Measurements from ENCODE around the gene DOCK7.
"Not testable (repeated sequence)": the region's sequence is repeated elsewhere in the genome, so short reads cannot be mapped to it uniquely, and the experiment has no call there.

Gene DOCK7

GRCh38 chr1:62706985-62707743, 19.0 kb upstream of the DOCK7 start:
- intact Hi-C loops (cut with DNase I): no loop called here
- no peak for DNase-seq

- intact Hi-C loops (cut with DNase I); DNase-seq: not testable (repeated sequence)
Observed at GRCh38 chr1:62698161-62698560, 10.0 kb upstream of the DOCK7 start.

DNA sequence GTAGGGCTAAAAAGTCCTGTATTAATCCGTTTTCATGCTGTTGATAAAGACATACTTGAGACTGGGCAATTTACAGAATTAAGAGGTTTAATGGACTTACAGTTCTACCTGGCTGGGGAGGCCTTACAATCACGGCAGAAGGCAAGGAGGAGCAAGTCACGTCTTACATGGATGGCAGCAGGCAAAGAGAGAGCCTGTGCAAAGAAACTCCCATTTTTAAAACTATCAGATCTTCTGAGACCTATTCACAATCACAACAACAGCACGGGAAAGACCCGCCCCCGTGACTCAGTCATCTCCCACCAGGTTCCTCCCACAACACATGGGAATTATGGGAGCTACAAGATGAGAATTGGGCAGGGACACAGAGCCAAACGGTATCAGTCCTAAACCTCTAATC, 6.3 kb upstream of the DOCK7 start:
- DNase-seq; intact Hi-C loops (cut with DNase I): not testable (repeated sequence)

GRCh38 chr1:62693123-62693522, 4.9 kb upstream of the DOCK7 start:
- no peak for DNase-seq
- intact Hi-C loops (cut with DNase I): no loop called here

DNA sequence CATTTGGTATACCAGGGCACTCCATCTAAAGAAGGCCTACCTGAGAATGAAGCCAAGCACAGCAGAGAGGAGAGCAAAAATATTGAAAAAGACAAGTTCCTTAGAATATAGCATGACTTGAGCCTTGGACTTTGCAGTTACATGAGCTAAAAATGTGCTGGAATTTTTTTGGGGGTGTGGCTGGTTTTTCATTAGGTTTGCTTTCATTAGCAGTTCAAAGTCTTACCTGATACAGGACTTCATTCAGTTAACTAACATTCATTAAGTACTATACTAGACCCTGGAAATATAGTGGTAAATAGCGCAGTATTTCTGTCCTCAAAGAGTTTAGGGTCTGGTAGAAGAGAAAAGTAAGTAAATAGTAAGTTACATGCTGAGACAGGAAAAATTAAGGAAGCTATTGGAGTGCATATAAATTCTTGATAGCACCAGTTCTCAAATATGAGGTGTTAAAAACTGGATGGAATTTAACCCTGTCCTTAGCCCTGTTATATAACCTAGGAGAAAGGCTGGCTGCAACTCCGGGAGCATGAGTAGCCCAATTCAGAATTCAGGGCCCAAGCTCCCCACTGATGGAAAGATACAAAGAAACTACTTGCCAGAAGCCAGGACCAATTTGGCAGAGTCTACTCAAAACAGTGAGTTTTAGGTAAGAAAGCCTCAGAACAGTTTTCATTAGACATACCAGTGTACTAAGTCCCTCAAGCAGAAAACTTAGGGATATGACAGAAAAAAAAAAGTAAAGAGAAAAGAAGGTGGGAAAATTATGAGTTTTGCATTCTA, 3.1 kb upstream of the DOCK7 start:
- no peak for DNase-seq
- intact Hi-C loops (cut with DNase I): no loop called here

DNA sequence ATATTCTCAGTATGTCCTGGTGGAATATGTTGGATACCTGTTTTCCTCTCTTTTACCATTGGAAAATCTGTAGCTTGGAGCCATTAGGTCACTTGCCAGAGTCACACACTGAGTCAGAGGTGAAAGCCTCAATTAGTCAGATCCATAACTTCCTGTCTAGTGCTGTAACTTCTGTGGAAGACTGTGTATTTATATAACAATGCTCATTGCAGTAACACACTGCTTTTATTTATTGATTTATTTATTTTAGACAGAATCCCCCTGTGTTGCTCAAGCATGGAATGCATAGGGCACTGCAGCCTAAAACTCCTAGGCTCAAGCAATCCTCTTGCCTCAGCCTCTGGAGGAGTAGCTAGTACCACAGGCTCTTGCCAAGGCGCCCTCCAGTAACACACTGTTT, 1.3 kb upstream of the DOCK7 start:
- intact Hi-C loops (cut with DNase I): loop anchor here (2.0 kb wide), 1 partner anchor 253 kb away; the partner anchor contains the start of gene USP1
- no peak for DNase-seq

DNA sequence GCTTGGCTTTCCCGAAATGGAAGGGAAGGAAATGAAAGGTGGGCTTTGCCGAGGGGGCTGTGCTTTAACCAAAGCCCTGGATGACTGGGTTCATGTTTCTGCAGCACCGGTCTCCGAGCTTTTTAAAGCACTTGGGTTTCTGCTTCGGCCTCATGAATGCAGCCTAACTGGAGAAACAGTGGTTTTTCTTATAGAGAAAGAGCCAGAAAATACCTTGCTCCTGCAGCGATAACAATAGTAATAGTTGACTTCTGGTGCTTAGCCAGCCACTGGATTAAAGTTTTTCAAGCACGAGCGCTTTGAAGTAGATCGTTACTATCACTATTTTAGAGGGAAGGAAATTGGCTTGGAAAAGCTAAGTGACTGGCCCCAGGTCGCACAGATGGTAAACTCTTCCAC, 500 bp upstream of the DOCK7 start:
- no peak for DNase-seq
- intact Hi-C loops (cut with DNase I): loop anchor here (2.0 kb wide), 1 partner anchor 252 kb away; the partner anchor contains the start of gene USP1

DNA sequence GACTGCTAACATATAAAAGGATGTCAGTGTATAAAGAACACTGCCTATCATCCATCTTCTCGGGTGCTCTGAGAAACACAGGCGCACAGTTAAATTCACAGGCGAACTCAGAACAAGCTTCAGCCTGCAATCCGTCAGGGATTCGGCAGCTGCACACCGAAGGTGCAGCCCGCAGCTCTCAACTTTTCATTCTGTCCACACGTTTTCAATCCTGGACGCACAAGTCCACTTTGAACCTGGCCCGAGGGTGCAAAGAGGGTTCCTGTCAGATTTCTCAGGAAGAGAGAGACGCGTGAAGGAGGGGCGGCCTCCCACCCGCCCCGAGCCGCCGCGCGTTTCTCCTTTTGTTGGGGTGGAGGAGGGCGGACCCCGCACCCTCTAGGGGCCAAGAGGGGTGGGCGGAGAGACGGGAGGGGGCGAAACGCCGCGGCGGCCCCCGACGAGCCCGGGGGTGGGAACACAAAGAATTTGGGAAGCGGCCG, 724 bp downstream of the DOCK7 start:
- intact Hi-C loops (cut with DNase I): no loop called here
- DNase-seq: peak in 5 of 10 donors; percentile 12 to 79 (median 22)

DNA sequence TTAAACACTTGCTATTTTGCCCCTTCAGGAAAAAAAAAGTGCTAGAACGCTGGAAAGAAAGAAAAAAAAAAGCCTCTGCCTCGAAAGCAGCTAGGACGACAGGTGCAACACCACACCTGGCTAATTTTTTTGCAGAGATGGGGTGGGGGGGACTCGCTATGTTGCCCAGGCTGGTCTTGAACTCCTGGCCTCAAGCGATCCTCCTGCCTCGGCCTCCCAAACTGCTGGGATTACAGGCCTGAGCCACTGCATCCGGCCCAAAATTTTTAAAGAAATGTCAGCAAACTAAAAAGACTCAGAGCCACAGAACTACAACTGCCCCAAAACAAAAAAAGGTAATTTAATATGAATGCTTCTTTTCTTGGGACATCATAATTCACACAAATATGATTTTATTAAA, 1.4 kb downstream of the DOCK7 start:
- no peak for DNase-seq
- intact Hi-C loops (cut with DNase I): no loop called here

GRCh38 chr1:62685431-62685859, 2.7 kb downstream of the DOCK7 start:
- DNase-seq: no peak
- intact Hi-C loops (cut with DNase I): no loop called here

DNA sequence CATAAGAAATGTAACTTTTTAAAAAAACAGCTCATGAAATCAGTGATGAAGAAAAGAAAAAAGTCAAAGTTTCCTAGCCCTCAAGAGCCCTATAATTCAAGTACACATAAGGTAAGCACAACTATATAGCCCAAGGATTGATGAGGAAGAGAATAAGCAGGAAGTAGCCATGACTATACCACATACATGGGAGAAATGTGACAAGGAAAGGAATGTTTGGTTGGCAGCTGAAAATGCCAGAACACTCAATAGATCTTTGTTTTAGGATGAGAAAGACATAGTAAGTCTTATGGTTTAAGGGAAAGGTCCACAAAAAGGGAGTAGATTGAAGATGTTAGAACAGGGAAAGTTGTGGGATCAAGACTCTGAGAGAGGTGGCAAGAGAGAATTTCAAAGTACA, 5.7 kb downstream of the DOCK7 start:
- intact Hi-C loops (cut with DNase I): no loop called here

GRCh38 chr1:62680992-62681391, 7.2 kb downstream of the DOCK7 start:
- intact Hi-C loops (cut with DNase I); DNase-seq: not testable (repeated sequence)

More for the DNA sequence above, 5.7 kb downstream of the DOCK7 start:
- no peak for DNase-seq

DNA sequence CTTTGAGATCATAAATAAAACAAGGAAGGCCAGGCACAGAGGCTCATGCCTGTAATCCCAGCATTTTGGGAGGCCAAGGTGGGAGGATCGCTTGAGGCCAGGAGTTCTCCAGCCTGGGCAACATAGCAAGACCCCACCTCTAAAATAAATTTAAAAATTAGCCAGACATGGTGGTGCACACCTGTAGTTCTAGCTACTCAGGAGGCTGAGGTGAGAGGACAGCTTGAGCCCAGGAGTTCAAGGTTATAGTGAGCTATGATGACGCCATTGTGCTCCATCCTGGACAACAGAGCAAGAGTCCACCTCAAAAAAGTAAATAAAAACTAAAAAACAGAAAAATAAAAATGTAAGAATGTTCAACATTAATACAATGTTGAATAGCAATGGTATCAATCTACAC, 10.4 kb downstream of the DOCK7 start:
- intact Hi-C loops (cut with DNase I); DNase-seq: not testable (repeated sequence)

- DNase-seq: no peak
- intact Hi-C loops (cut with DNase I): no loop called here
Observed at GRCh38 chr1:62676611-62677356, 11.4 kb downstream of the DOCK7 start.

- intact Hi-C loops (cut with DNase I): no loop called here
- no peak for DNase-seq
Observed at GRCh38 chr1:62673629-62674028, 14.6 kb downstream of the DOCK7 start.

DNA sequence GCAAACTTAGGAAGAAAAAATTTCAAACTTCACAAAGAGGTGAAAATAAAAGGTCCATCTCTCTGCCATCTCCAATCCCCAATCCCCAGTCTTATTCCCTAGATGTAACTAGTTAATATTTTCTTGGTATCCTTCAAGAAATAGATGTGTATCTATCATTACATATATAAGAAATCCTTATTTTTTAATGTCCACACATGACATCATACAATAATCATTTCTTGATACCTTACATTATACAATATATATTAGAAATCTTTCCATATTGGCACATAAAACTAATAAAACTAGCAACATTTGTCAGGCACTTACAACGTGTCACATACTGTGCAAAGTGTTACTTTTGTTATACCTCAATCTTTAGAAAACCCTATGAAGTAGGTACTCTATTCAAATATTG, 16.2 kb downstream of the DOCK7 start:
- DNase-seq: no peak
- intact Hi-C loops (cut with DNase I): no loop called here

GRCh38 chr1:62654744-62655143, 33.4 kb downstream of the DOCK7 start:
- DNase-seq: no peak
- intact Hi-C loops (cut with DNase I): no loop called here

- intact Hi-C loops (cut with DNase I): no loop called here
- DNase-seq: no peak
Observed at GRCh38 chr1:62652387-62652786, 35.8 kb downstream of the DOCK7 start.

- DNase-seq: no peak
- intact Hi-C loops (cut with DNase I): no loop called here
Observed at GRCh38 chr1:62643283-62643682, 44.9 kb downstream of the DOCK7 start.

DNA sequence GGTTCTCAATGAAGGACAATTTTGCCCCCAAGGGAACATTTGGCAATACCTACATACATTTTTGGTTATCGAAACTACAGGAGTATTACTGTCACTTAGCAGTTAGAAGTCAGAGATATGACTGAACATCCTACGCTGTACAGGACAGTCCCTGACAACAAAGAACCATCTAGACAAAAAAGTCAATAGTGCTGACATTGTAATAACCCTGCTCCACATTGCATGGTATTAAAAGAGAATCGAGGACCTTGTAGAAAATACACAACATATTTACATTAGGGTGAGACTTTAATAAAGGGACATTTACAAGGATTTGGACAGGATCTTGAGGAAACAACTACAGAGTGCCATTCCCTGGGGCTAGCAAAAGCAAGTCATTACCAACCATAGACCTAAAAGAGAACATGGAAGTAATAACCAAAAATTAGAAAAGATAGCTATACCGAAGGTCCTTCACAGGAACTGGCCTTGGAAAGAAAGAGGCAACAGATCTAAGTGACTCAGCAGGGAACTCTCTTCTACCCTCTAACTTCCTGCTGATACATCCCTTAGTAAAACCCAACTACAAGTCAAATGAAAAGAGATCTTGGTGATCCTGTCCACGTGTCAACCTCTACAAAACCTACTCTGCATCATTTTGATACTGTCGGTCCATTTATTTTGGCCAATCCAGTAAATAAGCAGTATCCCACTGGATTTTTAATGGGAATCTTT, 50.6 kb downstream of the DOCK7 start:
- DNase-seq: no peak
- intact Hi-C loops (cut with DNase I): no loop called here

All from posterior cingulate gyrus (tissue), 11 donors.